HG03045 (cell line): ENCODE measurements around the gene TTLL7.

Source experiments
- ATAC-seq: cut with Tn5 transposase; IDR thresholded peaks from one replicate; pipeline ENCODE4 v1.9.1; 2021; ENCODE audit warnings: mild to moderate bottlenecking, moderate library complexity; ENCODE audit not compliant: unreplicated experiment

Gene TTLL7

DNA sequence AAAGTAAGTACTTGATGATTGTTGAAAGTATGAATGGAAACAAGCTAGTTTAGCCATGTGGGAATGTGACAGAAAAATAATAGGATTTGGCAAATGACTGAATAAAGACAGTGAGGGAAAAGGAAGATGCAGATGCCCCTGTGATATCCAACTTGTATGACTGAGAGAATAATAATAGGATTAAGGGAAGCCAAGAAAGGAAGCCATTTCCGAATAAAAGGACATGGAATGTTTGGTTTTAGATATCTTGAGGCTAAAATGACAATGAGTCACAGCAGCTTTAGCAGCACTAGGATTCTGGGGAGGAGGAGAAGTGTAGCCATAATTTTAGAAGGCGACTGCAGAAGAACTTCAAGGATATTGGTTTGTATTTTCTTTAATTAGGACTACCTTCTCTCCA, 109.2 kb downstream of the TTLL7 start:
- ATAC-seq, result no peak

DNA sequence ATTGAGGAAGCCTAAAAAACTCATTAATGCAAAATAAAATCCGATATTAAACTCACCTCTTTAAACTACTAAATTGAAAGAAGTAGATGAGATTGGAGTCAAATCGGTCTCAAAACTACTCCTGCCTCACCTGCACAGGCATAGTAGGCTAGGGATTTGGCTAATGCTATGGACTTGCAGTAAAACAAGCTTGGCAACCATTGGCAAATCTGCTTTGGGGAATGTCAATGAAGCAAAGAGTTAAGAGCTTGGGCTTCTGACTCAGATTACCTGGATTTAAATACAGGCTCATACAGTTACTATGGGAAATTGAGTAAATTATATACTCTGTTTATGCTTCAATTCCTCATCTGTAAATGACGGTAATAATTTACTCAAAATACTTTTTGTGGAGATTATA, 111.4 kb downstream of the TTLL7 start:
- ATAC-seq, result no peak

DNA sequence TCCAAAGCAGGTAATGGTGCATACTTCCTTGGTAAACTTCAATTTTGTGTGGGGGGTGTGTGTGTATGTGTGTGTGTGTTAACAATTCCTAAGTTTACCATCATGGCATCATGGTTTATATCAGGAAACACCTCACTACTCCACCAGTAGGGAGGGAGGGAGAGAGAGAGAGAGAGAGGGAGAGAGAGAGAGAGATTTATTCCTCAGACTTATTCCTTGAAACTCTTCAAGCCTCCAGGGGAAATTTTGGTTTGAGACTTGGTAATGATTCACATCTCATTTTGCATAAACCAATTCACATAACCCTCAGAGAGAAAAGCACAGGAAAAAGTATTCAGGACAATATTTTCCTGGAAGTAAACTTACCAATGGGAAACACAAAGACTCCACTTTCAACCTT, 115.0 kb downstream of the TTLL7 start:
- no peak for ATAC-seq

DNA sequence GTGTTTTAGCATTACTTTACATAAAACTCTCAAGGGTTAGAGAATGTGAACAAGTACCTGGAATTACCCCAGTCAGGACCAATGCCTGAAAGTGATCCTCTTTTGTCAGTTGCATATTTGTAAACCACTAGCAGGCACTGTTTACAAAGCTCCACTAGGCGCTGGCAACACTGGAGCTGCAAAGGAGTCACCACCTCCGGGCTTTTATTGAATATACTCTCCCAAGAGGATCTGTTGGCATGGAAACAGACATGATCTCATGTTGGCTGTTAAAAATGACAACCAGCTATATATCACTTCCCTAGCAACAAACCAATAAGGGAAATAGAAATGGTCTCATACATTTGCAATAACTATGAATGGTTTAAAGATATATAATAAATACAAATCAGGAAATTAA, 116.0 kb downstream of the TTLL7 start:
- ATAC-seq, result no peak

DNA sequence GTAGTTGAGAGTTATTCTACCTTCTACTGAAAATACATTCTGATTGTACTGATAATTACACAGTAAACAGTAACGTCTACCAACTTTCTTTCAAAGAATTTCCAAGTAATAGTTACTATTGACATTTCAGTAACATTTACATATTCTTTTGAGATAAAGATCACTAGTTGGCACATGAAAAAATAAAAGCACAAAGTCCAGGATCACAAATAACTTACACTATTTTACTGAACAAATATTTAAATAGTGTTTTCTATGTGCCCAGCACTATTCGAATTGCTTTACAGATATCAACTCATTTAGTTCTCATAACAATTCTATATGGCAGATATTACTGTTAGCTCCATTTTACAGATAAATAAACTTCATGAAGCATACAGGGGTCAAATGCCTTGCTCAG, 126.4 kb downstream of the TTLL7 start:
- no peak for ATAC-seq

DNA sequence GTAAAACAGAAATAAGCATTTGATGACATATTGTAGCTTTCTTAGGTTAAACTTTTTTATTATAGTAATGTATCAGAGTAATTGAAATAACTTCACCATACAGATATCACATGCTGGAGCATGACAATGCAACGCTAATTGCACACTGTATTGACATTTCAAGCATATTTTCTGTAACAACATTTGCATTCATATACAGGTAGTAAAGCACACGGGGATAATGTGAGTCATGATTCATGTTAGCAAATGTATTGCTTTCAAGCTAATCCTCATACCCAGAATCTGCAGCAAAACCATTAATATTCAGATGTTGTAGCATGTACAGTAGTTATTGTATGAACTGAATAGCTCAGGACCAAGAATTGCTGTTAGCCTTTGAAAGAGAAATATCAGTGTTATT, 133.9 kb downstream of the TTLL7 start:
- ATAC-seq, result no peak

DNA sequence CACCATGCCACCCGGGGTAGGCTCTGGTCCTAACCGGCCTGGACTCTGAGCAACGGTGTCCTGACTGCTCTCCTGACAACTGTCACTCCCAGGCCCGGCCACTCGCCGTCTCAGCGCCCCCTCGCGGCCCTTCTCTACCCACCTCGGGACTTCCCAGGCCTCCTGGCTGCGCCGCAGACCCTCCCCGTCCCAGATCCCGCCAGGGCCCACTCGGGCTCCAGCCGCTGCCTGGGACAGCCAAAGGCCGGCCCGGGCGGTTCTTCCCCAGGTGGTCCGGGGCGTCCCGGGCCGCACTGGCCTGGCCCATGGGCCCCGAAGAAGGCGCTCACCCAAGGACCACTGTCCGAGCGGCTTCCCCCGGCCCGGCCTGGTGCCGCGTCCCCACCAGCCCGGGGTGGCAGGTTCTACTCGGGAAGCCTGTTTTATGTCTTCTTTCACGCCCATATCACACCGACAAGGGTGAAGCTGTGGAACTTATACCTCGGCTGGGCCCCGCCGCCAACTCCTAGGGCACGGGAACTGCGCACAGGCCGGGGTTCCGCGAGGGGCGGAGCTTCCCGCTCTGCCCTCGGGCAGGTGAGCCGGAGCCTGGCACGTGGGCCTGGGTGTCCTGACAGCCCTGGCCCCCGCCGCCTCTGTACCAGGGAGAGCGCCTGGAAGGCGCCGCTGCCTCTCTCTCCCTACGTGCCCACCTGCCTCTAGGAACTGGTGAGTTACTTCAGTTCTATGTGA, 138.3 kb downstream of the TTLL7 start:
- ATAC-seq, result peak; percentile 97

DNA sequence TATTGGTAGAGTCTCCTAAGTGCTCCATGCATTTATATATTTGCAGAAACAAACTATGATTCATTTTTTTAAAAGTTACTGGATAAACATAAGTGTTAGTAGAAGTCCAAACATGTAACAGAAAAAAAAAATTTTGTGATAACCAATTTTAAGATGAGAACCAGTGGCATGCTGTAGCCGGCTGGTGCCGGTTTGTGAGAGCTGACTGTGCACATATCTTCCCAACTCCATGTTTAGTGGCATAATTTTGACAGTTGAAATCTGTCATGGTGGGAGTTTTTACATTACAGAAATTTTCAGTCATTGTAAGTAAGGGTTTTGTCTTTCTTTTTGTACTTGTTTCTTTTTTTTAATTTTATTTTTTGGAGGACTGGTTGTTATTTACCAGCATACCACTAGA, 141.2 kb downstream of the TTLL7 start:
- ATAC-seq, result no peak

DNA sequence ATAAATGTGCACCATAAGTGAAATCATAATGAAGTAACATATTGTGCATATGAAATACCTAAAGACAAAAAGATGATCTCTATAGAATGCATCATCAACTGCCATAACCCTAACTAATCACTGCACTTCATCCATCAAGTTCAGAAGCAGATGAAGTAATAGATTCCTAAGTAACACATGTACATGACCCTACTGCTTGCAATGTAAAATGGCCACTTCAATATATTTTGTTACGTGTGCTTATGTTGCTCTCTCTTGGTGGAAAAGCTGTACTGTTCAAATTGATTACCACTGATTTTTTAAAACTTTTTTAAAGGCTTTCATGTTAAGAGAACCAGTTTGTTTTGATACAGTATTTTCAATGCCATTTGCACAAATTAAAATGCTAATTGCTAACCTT, 141.8 kb downstream of the TTLL7 start:
- ATAC-seq, result no peak

DNA sequence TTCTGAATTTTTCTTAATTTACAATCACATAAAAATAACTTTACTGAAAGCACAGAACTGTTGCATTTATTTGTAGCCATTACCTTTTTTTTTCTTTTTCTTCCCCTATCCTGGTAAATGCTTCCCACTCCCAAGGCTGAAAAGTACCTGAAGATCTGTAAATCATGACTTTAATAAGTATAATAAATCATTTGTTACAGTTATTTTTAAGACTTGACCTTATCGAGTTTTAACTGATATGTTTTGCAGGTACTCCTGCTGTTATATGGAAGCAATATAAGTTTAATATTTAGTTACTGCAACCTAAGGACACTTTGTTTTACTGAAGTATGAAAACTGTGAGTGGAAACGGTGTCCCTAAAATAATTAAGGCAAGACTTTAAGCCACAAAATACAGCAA, 142.6 kb downstream of the TTLL7 start:
- no peak for ATAC-seq

DNA sequence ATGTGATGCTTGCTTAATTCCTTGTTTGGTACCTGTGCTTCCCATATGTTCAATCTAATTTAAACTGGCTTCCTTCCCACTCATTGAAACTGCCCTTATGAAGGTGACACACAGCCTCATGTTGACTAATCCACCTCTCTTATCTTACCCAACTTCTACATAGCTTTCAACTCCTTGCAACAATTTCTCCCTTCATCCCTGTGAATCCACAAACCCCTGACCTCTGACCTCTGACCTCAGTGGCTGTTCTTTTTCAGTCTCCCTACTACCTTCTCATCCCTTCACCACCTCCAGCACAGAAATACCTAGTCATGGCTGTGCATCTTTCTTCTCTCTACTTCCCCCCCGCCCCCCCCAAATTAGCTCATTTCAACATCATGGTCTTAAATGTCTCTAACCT, 144.5 kb downstream of the TTLL7 start:
- ATAC-seq, result no peak

DNA sequence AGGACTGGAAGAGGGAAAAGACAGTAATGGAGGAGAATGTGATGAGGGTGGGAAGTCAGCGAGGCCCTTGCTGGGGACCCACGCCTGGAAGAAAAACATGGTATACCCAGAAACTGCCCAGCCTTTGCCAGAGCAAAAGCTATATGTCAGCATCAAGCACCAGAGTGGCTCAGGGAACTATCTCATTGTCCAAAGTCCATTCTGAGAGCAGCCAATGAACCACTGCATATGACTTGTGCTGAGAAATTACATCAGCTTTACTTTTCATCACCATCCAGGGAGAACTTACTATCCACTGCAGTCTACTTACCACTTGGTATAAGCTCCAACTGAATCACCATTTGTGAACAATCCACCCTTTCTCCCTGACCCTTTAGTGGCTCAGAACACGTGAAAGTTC, 148.1 kb downstream of the TTLL7 start:
- ATAC-seq, result no peak

DNA sequence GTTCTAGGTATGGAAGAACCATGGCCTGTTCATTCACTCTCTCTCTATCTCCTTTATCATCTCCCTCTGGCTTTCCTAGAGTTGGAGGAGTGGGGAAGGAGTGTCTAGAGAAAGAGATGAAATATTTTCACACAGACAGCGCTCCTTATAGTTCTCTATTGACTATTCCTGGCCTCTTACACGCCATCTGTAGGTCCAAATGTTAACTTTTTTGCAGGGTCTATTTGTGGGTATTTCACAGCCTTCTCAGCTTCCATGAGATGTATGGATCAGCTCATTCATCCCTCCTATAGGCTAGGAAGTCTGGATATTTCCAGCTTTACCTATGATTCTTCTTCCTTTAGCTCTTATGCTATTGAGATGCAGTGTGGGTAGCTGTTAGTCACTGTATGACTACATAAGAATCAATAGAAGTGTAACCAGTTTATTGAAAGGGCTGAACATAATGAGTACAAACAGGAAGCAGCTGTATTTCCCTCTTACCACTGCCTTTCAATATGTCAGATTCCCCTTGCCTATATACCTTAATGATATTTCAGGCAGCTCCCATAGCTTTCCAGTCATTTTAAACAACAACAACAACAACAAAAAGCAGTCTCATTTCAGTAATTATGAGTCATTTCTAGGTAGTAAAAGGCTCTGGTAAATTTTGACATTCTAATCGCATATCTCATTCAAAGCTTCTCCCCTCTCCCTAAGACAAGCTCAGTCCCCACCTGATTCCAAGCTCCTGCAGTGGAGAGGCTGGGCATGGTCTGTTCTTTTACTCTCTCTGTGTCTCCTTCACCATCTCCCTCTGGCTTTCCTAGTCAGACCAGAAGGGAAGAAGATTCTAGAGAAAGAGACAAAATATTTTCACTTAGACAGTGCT, 149.5 kb downstream of the TTLL7 start:
- no peak for ATAC-seq

DNA sequence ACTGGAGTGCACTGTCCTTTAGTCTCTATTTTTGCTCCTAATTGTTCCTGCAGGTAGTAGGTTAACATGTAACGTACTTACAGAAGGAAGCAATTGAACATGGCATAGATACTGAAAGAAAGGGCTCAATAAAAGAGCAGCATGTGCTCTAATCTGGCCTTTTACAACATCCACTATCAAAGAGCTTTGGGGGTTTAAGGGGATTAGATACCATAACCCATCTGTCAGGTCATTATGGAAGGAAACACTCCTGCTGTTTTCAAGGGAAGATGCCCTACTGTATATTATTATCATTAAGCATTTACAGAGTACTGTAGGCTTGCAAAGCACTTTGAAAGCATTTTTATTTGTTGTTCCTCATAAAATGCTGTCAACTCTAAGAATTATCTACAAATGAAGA, 152.8 kb downstream of the TTLL7 start:
- ATAC-seq, result no peak

DNA sequence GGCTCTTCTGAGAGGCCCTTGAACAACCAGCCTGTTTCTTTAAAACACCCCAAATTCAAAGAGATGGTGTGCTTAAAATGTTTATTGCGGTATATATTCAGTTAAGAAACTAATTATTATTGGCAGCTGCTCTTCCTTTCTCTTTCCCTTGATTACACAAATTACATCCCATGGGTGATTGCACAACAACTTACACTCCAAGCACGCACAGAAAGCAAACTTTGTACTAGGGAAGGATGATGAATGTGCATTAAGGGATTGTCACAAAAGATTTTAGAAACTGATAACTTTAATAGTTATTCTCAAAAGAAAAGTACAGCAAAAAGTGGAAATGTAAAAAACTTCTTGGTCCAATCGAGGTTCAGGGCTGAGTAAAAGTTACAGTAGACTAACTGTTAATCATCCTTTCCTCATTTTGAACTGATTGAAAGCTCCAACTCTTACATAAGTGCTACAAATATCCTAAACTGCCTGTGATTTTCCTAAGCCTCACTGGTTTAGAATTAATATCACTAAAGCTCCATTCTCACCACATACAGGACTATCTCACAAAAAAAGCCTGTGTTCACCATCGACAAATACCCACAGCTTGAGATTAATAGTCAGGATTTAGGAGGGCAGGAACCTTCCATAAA, 153.4 kb downstream of the TTLL7 start:
- ATAC-seq, result no peak

DNA sequence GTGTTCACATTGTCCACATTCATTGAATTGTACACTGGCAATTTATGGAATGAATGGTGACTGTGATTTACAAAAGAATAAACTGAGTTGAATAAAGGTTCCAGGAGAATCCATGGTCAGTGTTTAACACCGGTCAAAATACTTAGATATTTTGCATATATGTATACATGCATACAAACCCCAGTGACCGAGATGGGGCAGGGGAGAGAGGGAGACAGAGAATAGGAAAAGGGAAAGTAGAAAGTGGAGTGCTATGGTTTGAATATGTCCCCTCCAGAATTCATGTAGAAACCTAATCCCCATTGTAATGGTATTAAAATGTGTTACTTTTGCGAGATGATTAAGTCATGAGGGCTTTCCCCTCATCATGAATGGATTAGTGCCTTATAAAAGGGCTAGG, 154.4 kb downstream of the TTLL7 start:
- ATAC-seq, result no peak

DNA sequence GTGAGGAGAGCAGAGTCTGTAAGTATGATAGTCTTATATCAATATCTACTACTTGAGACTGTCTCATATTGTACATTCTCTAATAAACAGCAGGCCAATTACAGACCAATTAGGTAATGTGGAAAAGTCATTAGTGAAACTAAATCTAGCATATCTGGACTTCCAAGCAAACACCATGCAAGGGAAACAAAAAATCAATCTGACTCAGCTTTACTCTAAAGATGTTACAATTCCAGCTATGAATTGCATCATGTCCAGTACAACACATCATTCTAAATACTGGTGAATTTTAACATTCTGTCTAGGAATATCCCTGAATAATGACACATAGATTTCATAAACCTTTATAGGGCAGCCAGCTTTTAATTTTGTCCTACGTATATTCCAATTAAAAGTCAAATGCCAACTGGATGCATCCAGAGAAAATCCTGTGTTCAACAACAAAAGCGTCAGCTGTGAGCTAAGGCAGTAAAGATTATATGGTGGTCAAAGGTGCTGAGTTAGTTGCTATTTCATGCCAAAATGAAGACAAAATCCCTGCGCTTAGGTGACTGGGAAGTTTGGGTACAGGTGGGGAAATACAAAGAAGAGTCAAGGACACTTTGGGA, 159.3 kb downstream of the TTLL7 start:
- no peak for ATAC-seq

DNA sequence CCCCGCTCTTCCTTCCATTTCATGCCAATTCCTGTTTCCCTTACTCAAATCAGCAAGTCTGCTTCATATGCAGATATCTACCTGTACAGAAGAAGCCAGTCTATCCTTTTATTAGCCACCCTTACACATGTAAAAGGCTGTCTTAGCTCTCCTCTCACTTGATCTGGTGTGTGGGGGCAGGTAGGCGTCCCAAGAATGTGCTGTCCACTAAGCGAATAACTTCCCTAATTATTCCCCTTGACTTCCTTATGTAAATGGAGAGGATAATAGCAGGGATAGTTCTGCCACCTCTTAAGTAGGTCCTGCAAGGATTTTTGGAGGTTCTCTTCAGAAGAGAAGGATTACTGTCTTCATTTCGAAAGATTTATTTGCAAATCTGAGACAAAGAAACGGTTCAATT, 160.4 kb downstream of the TTLL7 start:
- ATAC-seq, result no peak

DNA sequence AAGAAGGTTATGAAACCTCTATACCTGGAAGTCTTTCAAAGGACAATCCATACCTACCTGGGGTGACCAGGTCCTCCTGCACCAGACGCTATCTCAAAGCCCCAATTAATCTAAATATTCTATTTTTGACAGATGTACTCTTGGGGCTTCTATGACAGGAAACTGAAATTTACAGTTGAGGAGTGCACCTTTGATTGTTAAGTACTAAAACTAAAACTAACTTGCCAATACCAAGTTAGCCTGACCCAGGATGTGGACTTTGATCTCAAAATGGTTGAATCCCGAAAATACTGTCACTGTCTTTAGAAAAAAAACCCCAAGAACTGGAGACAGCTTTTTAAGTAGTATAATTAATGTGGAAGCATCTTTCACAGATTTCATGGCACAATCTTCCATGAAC, 162.4 kb downstream of the TTLL7 start:
- no peak for ATAC-seq

DNA sequence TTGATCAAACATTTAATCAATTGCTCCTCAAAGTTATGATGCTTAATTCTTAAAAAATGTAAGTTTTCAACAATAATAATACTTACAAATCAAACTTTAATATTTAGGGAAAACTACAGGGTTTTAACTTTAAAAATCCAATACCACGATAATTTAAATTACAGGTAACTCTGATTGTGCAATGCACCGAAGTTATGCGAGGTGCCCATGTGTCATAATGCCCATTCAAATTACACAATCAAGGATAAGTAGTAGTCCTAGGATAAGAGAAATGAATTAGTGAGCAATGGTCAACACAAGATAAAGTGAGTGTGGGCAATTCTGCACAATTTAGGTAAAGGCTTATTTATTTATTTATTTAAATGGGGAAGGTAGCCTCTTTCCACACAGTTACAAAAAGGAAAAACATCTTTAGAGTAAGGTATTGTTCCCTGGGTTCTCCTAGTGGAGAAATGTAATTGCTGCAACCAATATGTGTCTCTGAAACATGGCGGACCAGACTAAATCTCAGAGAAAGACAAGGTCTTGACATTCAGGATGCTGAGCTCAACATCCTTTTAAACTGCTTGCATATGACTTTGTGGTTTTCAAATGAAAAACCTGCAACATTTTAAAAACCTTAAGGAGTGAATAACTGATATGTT, 164.2 kb downstream of the TTLL7 start:
- ATAC-seq, result no peak

DNA sequence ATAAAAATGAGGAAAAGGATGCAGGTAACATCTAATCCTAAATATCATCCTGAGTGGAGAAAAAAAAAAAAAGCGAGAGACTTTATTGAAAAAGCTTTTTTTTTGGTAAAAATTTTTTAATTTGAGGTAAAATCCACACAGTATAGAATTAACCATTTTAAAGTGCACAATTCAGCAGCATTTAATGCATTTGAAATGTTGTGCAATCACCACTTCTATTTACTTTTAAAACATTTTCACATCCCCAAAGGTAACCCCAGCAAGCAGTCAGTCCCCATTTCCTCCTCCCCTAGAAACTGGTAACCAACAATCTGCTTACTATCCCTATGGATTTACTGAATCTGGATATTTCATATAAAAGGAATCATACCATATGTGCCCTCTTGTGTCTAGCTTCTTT, 166.7 kb downstream of the TTLL7 start:
- no peak for ATAC-seq
